EL (cell line): ENCODE results near the gene PUM1.
A peak's percentile ranks its signal among the peaks of the same experiment; 100 is the strongest.
"Not testable (repeated sequence)": the region's sequence is repeated elsewhere in the genome, so short reads cannot be mapped to it uniquely, and the experiment has no call there.

Experiments
- DNase-seq: peaks from one replicate; pipeline ENCODE4 v3.0.0-alpha.2; 2016

PUM1 gene

GRCh38 chr1:31064111-31064717, 1.3 kb downstream of the PUM1 start:
- no peak for DNase-seq

GRCh38 chr1:31063631-31064030, 1.9 kb downstream of the PUM1 start:
- peak; percentile 26 for DNase-seq

GRCh38 chr1:31062867-31063380, 2.6 kb downstream of the PUM1 start:
- DNase-seq, result no peak

GRCh38 chr1:31062162-31062866, 3.2 kb downstream of the PUM1 start:
- DNase-seq, result not testable (repeated sequence)

GRCh38 chr1:31058012-31058411, 7.5 kb downstream of the PUM1 start:
- DNase-seq, result no peak

GRCh38 chr1:31055953-31056352, 9.6 kb downstream of the PUM1 start:
- no peak for DNase-seq

- DNase-seq, result no peak
These were observed 10.0 kb downstream of the PUM1 start for GRCh38 chr1:31055501-31055900.

GRCh38 chr1:31054958-31055481, 10.5 kb downstream of the PUM1 start:
- no peak for DNase-seq

- no peak for DNase-seq
These were observed 11.2 kb downstream of the PUM1 start for GRCh38 chr1:31054349-31054748.

- DNase-seq, result not testable (repeated sequence)
These were observed 12.9 kb downstream of the PUM1 start for GRCh38 chr1:31052613-31053012.

- no peak for DNase-seq
These were observed 13.9 kb downstream of the PUM1 start for GRCh38 chr1:31051611-31052010.

GRCh38 chr1:31047507-31047906, 18.0 kb downstream of the PUM1 start:
- DNase-seq, result not testable (repeated sequence)

GRCh38 chr1:31043631-31044030, 21.9 kb downstream of the PUM1 start:
- DNase-seq, result no peak

GRCh38 chr1:31042656-31043055, 22.9 kb downstream of the PUM1 start:
- no peak for DNase-seq

GRCh38 chr1:31041529-31041928, 24.0 kb downstream of the PUM1 start:
- no peak for DNase-seq

GRCh38 chr1:31040038-31040437, 25.5 kb downstream of the PUM1 start:
- DNase-seq, result no peak

GRCh38 chr1:31038935-31039334, 26.6 kb downstream of the PUM1 start:
- DNase-seq, result not testable (repeated sequence)

- DNase-seq, result peak; percentile 60
These were observed 27.2 kb downstream of the PUM1 start for GRCh38 chr1:31038360-31038759.

- DNase-seq, result peak; percentile 71
These were observed 28.6 kb downstream of the PUM1 start for GRCh38 chr1:31036749-31037500.

- DNase-seq, result no peak
These were observed 31.9 kb downstream of the PUM1 start for GRCh38 chr1:31033598-31033997.

- no peak for DNase-seq
These were observed 33.3 kb downstream of the PUM1 start for GRCh38 chr1:31032266-31032665.

- DNase-seq, result no peak
These were observed 34.0 kb downstream of the PUM1 start for GRCh38 chr1:31031330-31032143.

- DNase-seq, result peak; percentile 64
These were observed 36.5 kb downstream of the PUM1 start for GRCh38 chr1:31029026-31029425.
